ENCODE data around the gene OR4C5.
"Not testable (repeated sequence)": the region's sequence is repeated elsewhere in the genome, so short reads cannot be mapped to it uniquely, and the experiment has no call there.

OR4C5 gene

DNA sequence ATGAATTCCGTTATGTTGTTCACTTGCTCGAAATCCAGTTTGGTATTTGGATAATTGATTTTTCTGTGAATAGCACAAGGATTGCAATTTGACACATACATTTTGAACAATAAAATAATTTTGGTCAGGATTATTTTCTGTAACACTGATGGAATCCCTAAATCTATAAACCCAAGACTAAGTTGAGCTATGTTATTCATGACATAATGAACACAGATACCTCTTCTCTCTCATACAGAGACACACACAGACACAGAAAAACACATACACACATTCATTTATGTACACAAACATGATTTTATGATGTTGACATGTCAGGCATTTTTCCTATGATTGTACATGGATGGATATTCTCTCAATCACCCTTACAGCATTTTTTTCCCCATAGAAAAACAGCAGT is at the start of gene OR4C5:
Gene OR4C5 (minus strand): TSS at position 101 of the 400 bp plus-strand sequence. CDS start 0 bp downstream, at position 101.
- DNase-seq, result no peak

DNA sequence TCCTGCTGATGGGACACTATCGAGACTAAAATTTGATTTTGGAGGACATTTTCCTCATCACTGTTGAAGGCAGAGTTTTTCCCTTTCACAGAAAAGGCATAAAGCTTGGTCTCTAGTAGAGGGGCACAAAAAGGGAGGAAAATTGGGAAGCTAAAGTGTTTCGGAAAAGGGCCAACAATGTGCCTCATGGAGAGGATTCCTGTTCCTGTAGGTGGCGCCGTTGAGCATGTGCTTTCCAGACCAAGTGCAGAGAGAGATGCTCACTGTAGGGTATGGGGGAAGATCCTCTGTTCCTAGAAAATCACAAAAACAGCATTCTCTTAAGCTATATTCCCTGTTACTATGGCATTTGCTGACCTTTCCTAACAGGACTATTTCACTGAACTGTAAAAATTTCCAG is 18.4 kb upstream of the OR4C5 start:
- no peak for DNase-seq

DNA sequence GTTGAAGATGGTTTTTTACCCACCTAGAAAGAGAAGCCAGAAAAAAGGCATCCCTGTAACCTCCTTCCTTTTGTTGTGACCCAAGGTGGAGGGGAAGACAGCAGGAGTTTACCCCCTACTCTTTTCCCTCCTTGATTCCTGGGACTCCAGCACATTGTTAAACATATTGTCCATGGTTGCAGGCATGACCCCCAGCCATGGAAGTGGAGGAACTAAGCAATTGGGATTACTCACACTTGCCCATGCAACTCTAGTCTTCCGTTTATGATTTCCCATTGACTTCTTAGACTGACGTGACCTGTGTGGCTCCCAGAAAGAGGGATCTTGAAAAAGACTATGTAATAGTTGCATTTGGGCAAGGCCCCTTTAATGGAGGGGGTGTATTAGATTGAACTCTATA is 17.9 kb upstream of the OR4C5 start:
- not testable (repeated sequence) for DNase-seq

DNA sequence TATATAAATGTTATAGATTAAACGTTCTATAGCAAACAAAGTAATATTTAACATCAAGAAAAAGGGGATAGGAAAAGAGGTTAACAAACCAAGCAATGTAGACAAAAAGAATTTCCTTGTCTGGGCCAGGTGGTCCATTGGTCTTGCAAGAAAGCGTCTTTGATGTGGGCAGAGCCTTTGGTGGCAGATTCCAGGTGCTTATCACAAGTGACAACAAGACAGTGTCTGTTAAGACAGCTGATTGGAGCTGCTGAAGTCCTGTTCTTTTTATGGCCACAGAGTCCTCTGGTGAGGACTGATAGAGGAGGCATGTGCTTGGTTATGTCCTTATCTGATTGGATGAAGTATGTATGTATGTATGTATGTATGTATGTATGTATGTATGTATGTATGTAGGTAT is 5.0 kb downstream of the OR4C5 start:
- not testable (repeated sequence) for DNase-seq

DNA sequence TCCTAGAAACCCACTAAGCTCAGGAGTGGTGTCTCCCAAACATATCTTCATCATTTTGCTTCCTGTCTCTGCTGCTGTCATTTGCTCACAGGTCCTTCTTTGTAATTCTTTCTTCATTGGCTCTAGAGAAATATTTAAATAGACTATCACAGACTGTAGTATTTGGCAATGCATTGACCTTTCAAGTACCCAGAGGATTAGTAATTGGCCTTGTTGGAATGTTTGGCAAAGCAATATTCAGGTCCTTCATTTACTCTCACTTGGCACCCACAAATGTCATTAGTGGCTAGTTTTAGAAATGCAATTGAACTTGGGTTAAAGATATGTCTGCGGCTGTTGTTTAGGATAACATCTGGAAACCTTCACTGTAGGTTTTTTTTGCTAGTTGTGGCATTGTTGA is 11.6 kb downstream of the OR4C5 start:
- no peak for DNase-seq

DNA sequence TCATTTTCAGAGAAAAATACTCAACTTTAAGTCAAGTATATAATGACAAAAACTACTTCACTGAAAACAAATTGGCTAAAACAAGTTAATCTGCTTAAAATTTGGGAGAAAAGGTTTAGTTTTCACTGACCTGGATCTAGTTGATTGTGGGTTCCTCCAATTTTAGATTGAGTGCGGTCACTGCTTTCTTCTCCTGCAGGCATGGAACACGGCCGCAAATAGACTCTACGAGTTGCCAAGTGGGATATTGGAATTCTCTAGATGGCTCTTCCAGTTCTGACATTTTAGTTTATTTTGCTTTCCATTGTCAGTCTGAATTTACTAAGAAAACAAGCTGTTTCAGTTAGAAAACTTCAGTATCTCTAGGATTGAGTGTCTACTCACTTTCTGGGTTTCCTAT is 12.3 kb downstream of the OR4C5 start:
- DNase-seq, result no peak

DNA sequence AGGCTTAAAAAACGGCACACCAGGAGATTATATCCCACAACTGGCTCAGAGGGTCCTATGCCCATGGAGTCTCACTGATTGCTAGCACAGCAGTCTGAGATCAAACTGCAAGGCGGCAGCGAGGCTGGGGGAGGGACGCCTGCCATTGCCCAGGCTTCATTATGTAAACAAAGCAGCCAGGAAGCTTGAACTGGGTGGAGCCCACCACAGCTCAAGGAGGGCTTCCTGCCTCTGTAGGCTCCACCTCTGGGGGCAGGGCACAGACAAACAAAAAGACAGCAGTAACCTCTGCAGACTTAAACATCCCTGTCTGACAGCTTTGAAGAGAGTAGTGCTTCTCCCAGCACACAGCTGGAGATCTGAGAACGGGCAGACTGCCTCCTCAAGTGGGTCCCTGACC is 20.0 kb downstream of the OR4C5 start:
- DNase-seq, result not testable (repeated sequence)

DNA sequence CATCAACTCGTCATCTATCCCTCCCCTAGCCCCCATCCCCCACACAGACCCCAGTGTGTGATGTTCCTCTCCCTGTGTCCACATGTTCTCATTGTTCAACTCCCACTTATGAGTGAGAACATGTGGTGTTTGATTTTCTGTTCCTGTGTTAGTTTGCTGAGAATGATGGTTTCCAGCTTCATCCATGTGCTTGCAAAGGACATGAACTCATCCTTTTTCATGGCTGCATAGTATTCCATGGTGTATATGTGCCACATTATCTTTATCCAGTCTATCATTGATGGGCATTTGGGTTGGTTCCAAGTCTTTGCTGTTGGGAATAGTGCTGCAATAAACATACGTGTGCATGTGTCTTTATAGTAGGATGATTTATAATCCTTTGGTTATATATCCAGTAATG is 23.8 kb downstream of the OR4C5 start:
- DNase-seq, result not testable (repeated sequence)

DNA sequence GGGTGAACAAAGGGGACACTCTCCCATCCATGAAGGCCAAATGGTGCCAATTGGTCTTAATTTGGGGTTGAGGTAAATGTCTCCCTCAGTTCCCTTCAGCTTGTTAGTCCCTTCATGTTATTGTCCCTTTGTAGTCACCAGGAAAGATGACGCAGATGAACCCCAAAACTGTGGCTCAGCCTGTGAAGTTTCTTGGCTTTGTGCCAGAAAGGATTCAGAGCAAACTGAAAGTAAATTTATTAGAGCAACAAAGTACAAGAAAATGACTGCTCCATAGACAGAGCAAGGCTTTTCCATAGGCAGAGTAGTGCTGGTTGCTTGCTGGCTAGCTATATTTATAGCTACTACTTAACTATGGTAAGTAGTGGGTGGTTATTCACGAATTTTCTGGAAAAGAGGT is 24.8 kb downstream of the OR4C5 start:
- no peak for DNase-seq

DNA sequence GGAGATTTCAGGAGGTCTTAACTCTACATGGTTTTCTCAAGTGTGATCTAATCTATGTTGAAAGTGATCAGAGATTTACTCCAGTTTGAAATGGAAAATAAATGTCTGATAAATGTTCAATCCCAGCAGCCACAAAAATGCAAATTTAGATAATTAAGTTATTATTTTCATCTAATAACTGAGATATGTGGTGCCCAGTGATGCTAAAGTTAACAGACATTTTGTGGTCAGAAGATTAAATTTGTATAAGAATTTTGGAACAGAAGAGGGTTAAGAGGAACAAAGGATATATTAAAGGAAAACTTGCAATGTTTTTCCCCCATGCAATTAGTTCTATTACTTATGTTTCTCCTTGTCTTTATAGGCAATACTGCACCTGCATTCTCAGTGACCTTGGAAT is 41.6 kb downstream of the OR4C5 start, which contains the start of gene OR4C3:
Gene OR4C3 (plus strand): TSS at position 301 of the 400 bp plus-strand sequence. CDS start 102 bp downstream, outside the sequence.
- DNase-seq, result not testable (repeated sequence)

DNA sequence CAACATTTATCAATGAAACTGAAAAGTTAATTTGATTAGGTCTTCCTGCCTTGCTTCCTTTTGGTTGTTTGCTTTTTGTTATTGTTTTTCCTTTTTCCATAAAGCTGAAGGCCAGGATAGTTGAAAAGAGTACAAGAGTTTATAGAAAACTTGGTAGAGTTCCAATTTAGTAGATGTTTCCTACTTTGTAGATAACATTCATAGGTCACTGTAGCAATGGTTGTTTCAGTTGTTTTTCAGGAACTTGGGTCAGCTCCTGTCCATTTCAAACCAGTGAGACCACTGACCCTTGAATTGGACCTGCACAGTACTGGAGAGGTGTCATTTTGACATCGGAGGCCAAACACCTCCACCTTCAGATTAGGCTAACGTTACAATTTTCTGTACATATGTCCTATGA is 46.5 kb downstream of the OR4C5 start:
- DNase-seq, result not testable (repeated sequence)
